CD4-positive, alpha-beta T cell treated with Interleukin-12 subunit alpha and Interleukin-12 subunit beta, for 1 hour (primary cell): ENCODE data around the gene C19orf25.
A peak's percentile ranks its signal among the peaks of the same experiment; 100 is the strongest.

ENCODE experiments used
- DNase-seq: peaks from one replicate; pipeline ENCODE4 v3.0.0-alpha.2; 2020

The C19orf25 gene

GRCh38 chr19:1474765-1475351 is 4.2 kb downstream of the C19orf25 start:
- no peak for DNase-seq

- DNase-seq = no peak
These were observed 4.8 kb downstream of the C19orf25 start for GRCh38 chr19:1474011-1474764.

GRCh38 chr19:1473085-1473851 is 5.7 kb downstream of the C19orf25 start:
- DNase-seq = no peak

- DNase-seq = no peak
These were observed 6.6 kb downstream of the C19orf25 start for GRCh38 chr19:1472231-1473084.

GRCh38 chr19:1471515-1472160 is 7.4 kb downstream of the C19orf25 start:
- DNase-seq = peak; percentile 27

GRCh38 chr19:1471010-1471514 is 8.0 kb downstream of the C19orf25 start:
- peak; percentile 26 for DNase-seq

GRCh38 chr19:1470305-1471009 is 8.6 kb downstream of the C19orf25 start:
- peak; percentile 78 for DNase-seq

GRCh38 chr19:1470055-1470304 is 9.0 kb downstream of the C19orf25 start:
- no peak for DNase-seq

- DNase-seq = peak; percentile 34
These were observed 9.6 kb downstream of the C19orf25 start for GRCh38 chr19:1469255-1470054.

- peak; percentile 31 for DNase-seq
These were observed 10.2 kb downstream of the C19orf25 start for GRCh38 chr19:1468821-1469254.

GRCh38 chr19:1468274-1468820 is 10.7 kb downstream of the C19orf25 start:
- DNase-seq = no peak

GRCh38 chr19:1467490-1468273 is 11.3 kb downstream of the C19orf25 start:
- DNase-seq = no peak

GRCh38 chr19:1467215-1467489 is 11.9 kb downstream of the C19orf25 start:
- DNase-seq = no peak

- no peak for DNase-seq
These were observed 12.4 kb downstream of the C19orf25 start for GRCh38 chr19:1466461-1467214.

GRCh38 chr19:1466018-1466460 is 13.0 kb downstream of the C19orf25 start:
- DNase-seq = no peak

- peak; percentile 44 for DNase-seq
These were observed 13.6 kb downstream of the C19orf25 start for GRCh38 chr19:1465191-1466016.

GRCh38 chr19:1461862-1462261 is 17.2 kb downstream of the C19orf25 start:
- DNase-seq = no peak
